SK-N-SH (cell line): Measurements from ENCODE around the gene SETD3. TPM values are rescaled to one million over a fixed set of nuclear protein-coding genes. Genes with fewer than 3 reads are reported as not detected.

Experiments
- CTCF ChIA-PET: fragments of 300-600, 350-600 bp; formaldehyde crosslinking; extraction: SDS; loops from one replicate; lab custom pipeline; 2021; lab: Yijun Ruan, JAX
- POLR2A ChIA-PET: fragments of 350-600 bp; sonication (Branson Sonifier 250); formaldehyde crosslinking; extraction: SDS; loops from one replicate; lab custom pipeline; 2020; ENCODE audit warnings: antibody characterized with exemption, inconsistent platforms; lab: Yijun Ruan, JAX
- DNase-seq: peaks from one replicate; pipeline ENCODE4 v3.0.0; 2012
- H2AFZ ChIP-seq: fragments of 200-600 bp; sonication (generic); 2 replicates; pipeline ENCODE4 v1.8.1; 2016; ENCODE audit warnings: antibody characterized with exemption, mild to moderate bottlenecking, low read depth
- H3F3A ChIP-seq: fragments of 200-600 bp; sonication (generic); replicated peaks from 2 replicates; pipeline ENCODE3; 2016; ENCODE audit warnings: antibody characterized with exemption, mild to moderate bottlenecking; ENCODE audit not compliant: insufficient read depth
- H3K27ac ChIP-seq, 2 experiments: fragments of 200-500 bp in 1 of 2; fragments of 200-600 bp in 1 of 2; sonication (Bioruptor generic) in 1 of 2; sonication (generic), shearing (Covaris generic) in 1 of 2; 2 replicates each; pipeline versions ENCODE4 v1.5.1 to v1.6.1; 2014 to 2016; ENCODE audit warnings: low read depth in 2 of 2, inconsistent platforms in 1 of 2, low read length in 1 of 2, mild to moderate bottlenecking in 1 of 2, mixed read lengths in 1 of 2
- H3K27me3 ChIP-seq: fragments of 200-600 bp; sonication (generic), shearing (Covaris generic); 2 replicates; pipeline ENCODE4 v1.6.1; 2016; ENCODE audit warnings: mixed run types; ENCODE audit not compliant: insufficient read depth
- H3K36me3 ChIP-seq, 2 experiments: fragments of 200-500 bp in 1 of 2; fragments of 200-600 bp in 1 of 2; sonication (Bioruptor generic) in 1 of 2; sonication (generic) in 1 of 2; replicated peaks in 1 of 2; 2 replicates each; pipeline versions ENCODE3 to v1.5.1; 2014 to 2016; ENCODE audit warnings: low read length in 1 of 2, mild to moderate bottlenecking in 1 of 2; ENCODE audit not compliant: insufficient read depth in 2 of 2, control insufficient read depth in 1 of 2
- H3K4me1 ChIP-seq, 2 experiments: fragments of 200-500 bp in 1 of 2; fragments of 200-600 bp in 1 of 2; sonication (Bioruptor generic) in 1 of 2; sonication (generic), shearing (Covaris generic) in 1 of 2; 2 replicates each; pipeline versions ENCODE4 v1.5.1 to v1.6.1; 2014 to 2016; ENCODE audit warnings: low read depth in 1 of 2, low read length in 1 of 2, mixed run types in 1 of 2; ENCODE audit not compliant: insufficient read depth in 2 of 2, control insufficient read depth in 1 of 2
- H3K4me2 ChIP-seq: fragments of 200-600 bp; sonication (generic), shearing (Covaris generic); 2 replicates; pipeline ENCODE4 v1.6.1; 2017; ENCODE audit warnings: mixed run types
- H3K4me3 ChIP-seq, 2 experiments: fragments of 200-500 bp in 1 of 2; fragments of 200-600 bp in 1 of 2; sonication (Bioruptor generic) in 1 of 2; sonication (generic), shearing (Covaris generic) in 1 of 2; 2 replicates each; pipeline versions ENCODE4 v1.5.1 to v1.8.1; 2014 to 2016; ENCODE audit warnings: low read depth in 2 of 2, inconsistent platforms in 1 of 2, low read length in 1 of 2, mild to moderate bottlenecking in 1 of 2, mixed read lengths in 1 of 2, moderate library complexity in 1 of 2
- H3K79me2 ChIP-seq: fragments of 200-600 bp; sonication (generic); 2 replicates; pipeline ENCODE4 v1.8.1; 2017; ENCODE audit warnings: mild to moderate bottlenecking; ENCODE audit not compliant: insufficient read depth
- H3K9ac ChIP-seq: fragments of 200-600 bp; sonication (generic); 2 replicates; pipeline ENCODE4 v1.6.1; 2017; ENCODE audit warnings: mixed run types
- H3K9me2 ChIP-seq: fragments of 200-600 bp; sonication (generic); 2 replicates; pipeline ENCODE4 v1.6.1; 2017; ENCODE audit warnings: mixed run types
- H3K9me3 ChIP-seq: fragments of 200-600 bp; sonication (generic); 2 replicates; pipeline ENCODE4 v1.6.1; 2017; ENCODE audit warnings: mixed run types, mild to moderate bottlenecking, moderate library complexity
- H4K20me1 ChIP-seq: fragments of 200-600 bp; sonication (generic); 2 replicates; pipeline ENCODE4 v1.6.1; 2017; ENCODE audit warnings: mild to moderate bottlenecking, mixed run types; ENCODE audit not compliant: insufficient read depth
- CTCF ChIP-seq: fragments of 200-600 bp; sonication (generic); IDR thresholded peaks from 2 replicates; pipeline ENCODE4 v1.6.1; 2017; ENCODE audit warnings: antibody characterized with exemption, mild to moderate bottlenecking, moderate library complexity
- GATA2 ChIP-seq: sonication (generic); formaldehyde crosslinking; IDR thresholded peaks from 2 replicates; pipeline ENCODE4 v1.5.0; 2020; ENCODE audit warnings: mild to moderate bottlenecking, missing genetic modification reagents
- IRF3 ChIP-seq: fragments of 150-350 bp; IDR thresholded peaks from 2 replicates; pipeline ENCODE4 v1.6.1; 2016; ENCODE audit warnings: mild to moderate bottlenecking, low read depth, low read length
- MAX ChIP-seq: IDR thresholded peaks from 2 replicates; pipeline ENCODE4 v1.4.0; 2012; ENCODE audit warnings: low read depth
- MEF2A ChIP-seq: IDR thresholded peaks from 2 replicates; pipeline ENCODE4 v1.4.0; 2012; ENCODE audit warnings: low read depth, borderline replicate concordance
- TCF12 ChIP-seq: IDR thresholded peaks from 2 replicates; pipeline ENCODE4 v1.4.0; 2012
- USF1 ChIP-seq: IDR thresholded peaks from 2 replicates; pipeline ENCODE4 v1.4.0; 2012; ENCODE audit warnings: low read depth, borderline replicate concordance
- WGBS: methylation state at CpG from one replicate; pipeline ENCODE4 v1.1.6; 2017; ENCODE audit warnings: low lambda C conversion rate; 5-methylcytosine and 5-hydroxymethylcytosine counted together
- polyA plus RNA-seq, 3 experiments: library from polyadenylated mRNA; depleted of rRNA; stranded (reverse); fragments of >200 nt; gene quantifications; 2 replicates each; pipeline ENCODE4 v1.2.3, GENCODE V29; 2012
- TF ChIP-seq, protein P1 (sequence below): fragments of 150-350 bp; IDR thresholded peaks from 2 replicates; pipeline ENCODE4 v1.6.1; 2017; ENCODE audit warnings: antibody characterized with exemption, low read length, low read depth, borderline replicate concordance

The SETD3 gene
- polyA plus RNA-seq, 1 of the 3 experiments (the other 2 are of a cell fraction), result 19.1 TPM

DNA sequence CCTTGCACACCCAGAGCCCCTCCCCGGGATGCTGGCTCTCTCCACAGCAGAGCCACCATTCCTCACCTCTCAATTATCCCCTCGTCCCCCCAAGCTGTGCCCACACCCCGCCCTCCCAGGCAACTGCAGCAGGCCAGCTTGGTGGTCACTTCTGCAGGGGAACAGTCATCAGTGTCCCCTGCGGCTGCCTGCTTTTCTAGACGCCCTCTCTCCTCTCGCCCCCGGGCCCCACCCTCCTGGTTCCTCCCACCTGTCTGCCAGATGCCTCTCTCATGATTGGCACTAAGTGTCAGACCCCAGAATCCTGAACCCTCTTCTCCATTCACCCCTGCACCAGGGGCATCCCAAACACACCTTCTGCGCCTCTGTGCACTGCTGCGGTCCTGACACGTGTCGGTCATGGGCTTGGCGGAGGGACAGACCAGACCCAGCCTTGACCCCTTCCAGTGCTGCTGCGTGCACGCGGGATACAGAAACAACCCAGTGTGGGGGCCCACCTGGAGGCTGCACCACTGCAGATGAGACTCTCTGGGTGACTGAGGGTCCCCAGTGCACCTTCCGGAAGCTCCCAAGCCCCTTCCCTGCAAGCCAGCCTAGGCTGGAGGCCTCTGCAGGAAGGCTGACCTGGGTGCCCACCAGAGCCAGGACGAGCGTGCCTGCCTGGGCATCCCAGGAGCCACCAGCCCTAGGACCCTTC is 99.5 kb downstream of the SETD3 start:
- POLR2A ChIA-PET, result no interaction called here
- 16% methylated on average over 11 of the region's 18 CpGs for WGBS

GRCh38 chr14:99380402-99380801 is 100.3 kb downstream of the SETD3 start:
- Histone ChIP-seq H3K4me1 (no peaks in the 10 kb centered on the region), H2AFZ (no peak overlapping the region), H3K27me3 (peaks cover 11% of the 10 kb centered on the region), H3K4me2 (no peak overlapping the region), H3K79me2 (no peaks in the 10 kb centered on the region), H3K9me2 (no peaks in the 10 kb centered on the region), H3K27ac (no peak overlapping the region), H3K9me3 (no peaks in the 10 kb centered on the region), H3K9ac (no peak overlapping the region), H4K20me1 (no peaks in the 10 kb centered on the region), H3K36me3 (no peaks in the 10 kb centered on the region), H3K4me3 (no peak overlapping the region), H3F3A (peaks cover 3% of the 10 kb centered on the region)
- TF ChIP-seq USF1 (no peak), MAX (no peak), CTCF (no peak), TCF12 (no peak), GATA2 (CRISPR knock-in tag) (no peak), MEF2A (no peak)
- TF ChIP-seq, protein P1, sequence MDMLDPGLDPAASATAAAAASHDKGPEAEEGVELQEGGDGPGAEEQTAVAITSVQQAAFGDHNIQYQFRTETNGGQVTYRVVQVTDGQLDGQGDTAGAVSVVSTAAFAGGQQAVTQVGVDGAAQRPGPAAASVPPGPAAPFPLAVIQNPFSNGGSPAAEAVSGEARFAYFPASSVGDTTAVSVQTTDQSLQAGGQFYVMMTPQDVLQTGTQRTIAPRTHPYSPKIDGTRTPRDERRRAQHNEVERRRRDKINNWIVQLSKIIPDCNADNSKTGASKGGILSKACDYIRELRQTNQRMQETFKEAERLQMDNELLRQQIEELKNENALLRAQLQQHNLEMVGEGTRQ, result no peak
- DNase-seq, result no peak
- ChIA-PET POLR2A (no interaction called here), CTCF (interaction anchor here (0.9 to 3.0 kb wide), 5 partner anchors 9 to 61 kb away, joined by 3 to 14 read pairs (median 5); no protein-coding TSS in a partner anchor)
- WGBS, result 4% methylated on average over 5 of the region's 5 CpGs

More for the DNA sequence above, 99.5 kb downstream of the SETD3 start:
- peaks cover 17% of the 10 kb centered on the region for H3K27me3 ChIP-seq
- no peak overlapping the region for H3K9ac ChIP-seq
- peaks cover 3% of the 10 kb centered on the region for H3F3A ChIP-seq
- CTCF ChIA-PET, result interaction anchor here (0.9 to 3.0 kb wide), 4 partner anchors 8 to 61 kb away, joined by 3 to 14 read pairs (median 6); no protein-coding TSS in a partner anchor
- no peak overlapping the region for H3K4me2 ChIP-seq
- no peaks in the 10 kb centered on the region for H4K20me1 ChIP-seq
- H3K79me2 ChIP-seq, result no peaks in the 10 kb centered on the region
- no peaks in the 10 kb centered on the region for H3K36me3 ChIP-seq
- no peak overlapping the region for H3K27ac ChIP-seq
- no peaks in the 10 kb centered on the region for H3K4me1 ChIP-seq
- H3K4me3 ChIP-seq, result no peak overlapping the region
- H2AFZ ChIP-seq, result no peak overlapping the region
- no peaks in the 10 kb centered on the region for H3K9me2 ChIP-seq
- H3K9me3 ChIP-seq, result no peaks in the 10 kb centered on the region
- DNase-seq, result no peak
- TF ChIP-seq IRF3, result no peak
